ENCODE data around the gene C21orf58. TPM values are rescaled to one million over a fixed set of nuclear protein-coding genes. Genes with fewer than 3 reads are reported as not detected.

The C21orf58 gene
- polyA plus RNA-seq, 1 of the 3 experiments (the other 2 are of a cell fraction), result 9.7 TPM

- TF ChIP-seq JUND (IDR thresholded peaks at IDR 0.05), result no peak
- no peak for TF ChIP-seq MXI1 (IDR thresholded peaks at IDR 0.05; ENCODE audit: low read depth, low read length)
Measured at GRCh38 chr21:46352164-46352515, 28.5 kb upstream of the C21orf58 start (continued).

GRCh38 chr21:46351476-46352163, 27.9 kb upstream of the C21orf58 start:
- WGBS (ENCODE audit: low lambda C conversion rate), result 91% methylated on average over 7 of the region's 11 CpGs
- Histone ChIP-seq H3K9me2 (no peaks in the 10 kb centered on the region), H3K9ac (no peak overlapping the region), H3K9me3 (no peaks in the 10 kb centered on the region), H3K79me2 (ENCODE audit: insufficient read depth) (no peaks in the 10 kb centered on the region), H3K4me2 (no peak overlapping the region), H3K36me3 (replicated peaks in 1 of 2; ENCODE audit: control insufficient read depth in 1 of 2, insufficient read depth in 2 of 2, low read length in 1 of 2) (peaks cover 24 to 78% of the 10 kb centered on the region in 2 experiments), H3K4me3 (ENCODE audit: low read depth in 2 of 2, low read length in 1 of 2) (no peak overlapping the region), H3F3A (replicated peaks; ENCODE audit: insufficient read depth) (no peaks in the 10 kb centered on the region), H4K20me1 (ENCODE audit: insufficient read depth) (no peaks in the 10 kb centered on the region), H3K27me3 (ENCODE audit: insufficient read depth) (no peaks in the 10 kb centered on the region), H3K27ac (ENCODE audit: low read depth in 2 of 2, low read length in 1 of 2) (no peak overlapping the region), H2AFZ (ENCODE audit: low read depth) (no peak overlapping the region), H3K4me1 (ENCODE audit: control insufficient read depth in 1 of 2, insufficient read depth in 2 of 2, low read depth in 1 of 2, low read length in 1 of 2) (peaks cover 0 to 11% of the 10 kb centered on the region in 2 experiments; a peak in 1 of 4 replicates)
- no peak for DNase-seq
- POLR2A ChIA-PET, result no interaction called here
- TF ChIP-seq MAX (IDR thresholded peaks at IDR 0.05; ENCODE audit: low read depth), result no peak
- TF ChIP-seq SIN3A (IDR thresholded peaks at IDR 0.05; ENCODE audit: borderline replicate concordance, low read depth, low read length), result no peak
- TF ChIP-seq ZBTB33 (IDR thresholded peaks at IDR 0.05; ENCODE audit: borderline replicate concordance, low read depth), result no peak
- no peak for TF ChIP-seq FOXJ3 (CRISPR knock-in tag; IDR thresholded peaks at IDR 0.05)
- no peak for TF ChIP-seq RCOR1 (IDR thresholded peaks at IDR 0.05; ENCODE audit: low read length)
- no peak for TF ChIP-seq TEAD4 (IDR thresholded peaks at IDR 0.05; ENCODE audit: borderline replicate concordance, insufficient read depth)
- TF ChIP-seq CTCF (IDR thresholded peaks at IDR 0.05), result no peak
- no peak for TF ChIP-seq PBX3 (IDR thresholded peaks at IDR 0.05)
- no peak for TF ChIP-seq NRF1 (IDR thresholded peaks at IDR 0.05; ENCODE audit: low read depth, low read length)
- no peak for TF ChIP-seq IRF3 (IDR thresholded peaks at IDR 0.05; ENCODE audit: low read depth, low read length)
- no peak for TF ChIP-seq TAF1 (IDR thresholded peaks at IDR 0.05; ENCODE audit: borderline replicate concordance, low read depth, low read length)
- TF ChIP-seq NFIC (IDR thresholded peaks at IDR 0.05; ENCODE audit: borderline replicate concordance), result no peak
- CTCF ChIA-PET, result no interaction called here
